Keratinocyte (primary cell): ENCODE measurements around the gene ENTPD7. TPM values are rescaled to one million over a fixed set of nuclear protein-coding genes. Genes with fewer than 3 reads are reported as not detected.

Experiments
- DNase-seq: peaks from one replicate; pipeline ENCODE4 v3.0.0-alpha.2; 2011; ENCODE audit warnings: low read depth, missing footprints, low spot score
- FAIRE-seq: peaks from 2 replicates; lab custom pipeline; 2011; peaks lifted over from hg19 to GRCh38; lab: Jason Lieb, UNC
- H2AFZ ChIP-seq: 2 replicates; pipeline ENCODE4 v1.6.0; 2012; ENCODE audit warnings: low read length, control low read depth, inconsistent platforms; ENCODE audit not compliant: control insufficient read depth
- H3K27ac ChIP-seq: 2 replicates; pipeline ENCODE4 v1.5.1; 2011; ENCODE audit warnings: low read length; ENCODE audit not compliant: control insufficient read depth, insufficient read depth
- H3K27me3 ChIP-seq: 3 replicates; pipeline ENCODE4 v1.6.0; 2011; ENCODE audit warnings: low read length; ENCODE audit not compliant: control insufficient read depth, insufficient read depth; ENCODE audit errors: extremely low read depth
- H3K36me3 ChIP-seq, 2 experiments: 2 replicates in 1 of 2; 3 replicates in 1 of 2; pipeline ENCODE4 v1.5.1; 2011; ENCODE audit warnings: low read length in 2 of 2, mild to moderate bottlenecking in 1 of 2; ENCODE audit not compliant: control insufficient read depth in 2 of 2, insufficient read depth in 2 of 2; ENCODE audit errors: extremely low read depth in 1 of 2
- H3K4me1 ChIP-seq: 3 replicates; pipeline ENCODE4 v1.5.1; 2011; ENCODE audit warnings: low read length; ENCODE audit not compliant: control insufficient read depth, insufficient read depth; ENCODE audit errors: extremely low read depth
- H3K4me2 ChIP-seq: 3 replicates; pipeline ENCODE4 v1.6.0; 2011; ENCODE audit warnings: low read depth, low read length; ENCODE audit not compliant: control insufficient read depth, insufficient read depth; ENCODE audit errors: extremely low read depth
- H3K4me3 ChIP-seq, 3 experiments: fragments of 200-600 bp in 1 of 3; sonication (generic) in 1 of 3; 2 replicates in 2 of 3; 3 replicates in 1 of 3; pipeline ENCODE4 v1.5.1; 2011 to 2016; ENCODE audit warnings: low read length in 3 of 3, mild to moderate bottlenecking in 3 of 3, control low read depth in 2 of 3, inconsistent platforms in 1 of 3, low read depth in 1 of 3, mixed read lengths in 1 of 3, mixed run types in 1 of 3, moderate library complexity in 1 of 3; ENCODE audit not compliant: control insufficient read depth in 2 of 3, insufficient read depth in 2 of 3; ENCODE audit errors: extremely low read depth in 1 of 3
- H3K79me2 ChIP-seq: 2 replicates; pipeline ENCODE4 v1.6.0; 2012; ENCODE audit warnings: low read length; ENCODE audit not compliant: control insufficient read depth, insufficient read depth
- H3K9ac ChIP-seq: 3 replicates; pipeline ENCODE4 v1.6.0; 2011; ENCODE audit warnings: low read length; ENCODE audit not compliant: control insufficient read depth, insufficient read depth; ENCODE audit errors: extremely low read depth
- H3K9me1 ChIP-seq: 3 replicates; pipeline ENCODE4 v1.6.0; 2011; ENCODE audit warnings: low read length; ENCODE audit not compliant: control insufficient read depth, insufficient read depth; ENCODE audit errors: extremely low read depth
- H3K9me3 ChIP-seq: 2 replicates; pipeline ENCODE4 v1.5.1; 2012; ENCODE audit warnings: low read depth, low read length; ENCODE audit not compliant: control insufficient read depth
- H4K20me1 ChIP-seq: 3 replicates; pipeline ENCODE4 v1.6.0; 2011; ENCODE audit warnings: low read length; ENCODE audit not compliant: control insufficient read depth, insufficient read depth; ENCODE audit errors: extremely low read depth
- EZH2 ChIP-seq: IDR thresholded peaks from one replicate; pipeline ENCODE4 v1.6.1; 2012; ENCODE audit warnings: inconsistent platforms, mild to moderate bottlenecking, low read length, moderate library complexity
- dilution Hi-C: fragments of 300-500 bp; cut with MboI; formaldehyde crosslinking; loops from one replicate; pipeline ENCODE4 v1.7.0; 2020; ENCODE audit warnings: low sequenced_read_pairs; ENCODE audit not compliant: extremely low pct_ligation_motif_present
- polyA minus RNA-seq, 3 experiments: library from RNA; depleted of rRNA, polyadenylated mRNA; stranded (reverse); fragments of >200 nt; gene quantifications; 1 replicate in 1 of 3; 2 replicates in 1 of 3; 3 replicates in 1 of 3; pipeline ENCODE4 v1.2.3, GENCODE V29; 2011
- polyA plus RNA-seq, 5 experiments: library from polyadenylated mRNA; depleted of rRNA in 3 of 5; stranded (reverse) in 3 of 5; stranded (forward) in 1 of 5; unstranded in 1 of 5; fragments of >200 nt; gene quantifications; 1 replicate in 1 of 5; 2 replicates in 3 of 5; 3 replicates in 1 of 5; pipeline versions ENCODE4 v1.2.1 to v1.2.3, GENCODE V29; 2011 to 2012; ENCODE audit warnings: missing spikeins in 2 of 5, low read depth in 1 of 5, low replicate concordance in 1 of 5
- TF ChIP-seq, protein P1 (sequence below), 3 experiments: IDR thresholded peaks in 1 of 3; conservative IDR thresholded peaks in 1 of 3; optimal IDR thresholded peaks in 1 of 3; 2 replicates in 2 of 3; 3 replicates in 1 of 3; pipeline versions ENCODE3 to v1.5.1; 2011; ENCODE audit warnings: low read length in 3 of 3, mild to moderate bottlenecking in 3 of 3, moderate library complexity in 2 of 3, control low read depth in 1 of 3, inconsistent platforms in 1 of 3; ENCODE audit not compliant: insufficient read depth in 2 of 3; ENCODE audit errors: extremely low read depth in 1 of 3

Gene ENTPD7, protein sequence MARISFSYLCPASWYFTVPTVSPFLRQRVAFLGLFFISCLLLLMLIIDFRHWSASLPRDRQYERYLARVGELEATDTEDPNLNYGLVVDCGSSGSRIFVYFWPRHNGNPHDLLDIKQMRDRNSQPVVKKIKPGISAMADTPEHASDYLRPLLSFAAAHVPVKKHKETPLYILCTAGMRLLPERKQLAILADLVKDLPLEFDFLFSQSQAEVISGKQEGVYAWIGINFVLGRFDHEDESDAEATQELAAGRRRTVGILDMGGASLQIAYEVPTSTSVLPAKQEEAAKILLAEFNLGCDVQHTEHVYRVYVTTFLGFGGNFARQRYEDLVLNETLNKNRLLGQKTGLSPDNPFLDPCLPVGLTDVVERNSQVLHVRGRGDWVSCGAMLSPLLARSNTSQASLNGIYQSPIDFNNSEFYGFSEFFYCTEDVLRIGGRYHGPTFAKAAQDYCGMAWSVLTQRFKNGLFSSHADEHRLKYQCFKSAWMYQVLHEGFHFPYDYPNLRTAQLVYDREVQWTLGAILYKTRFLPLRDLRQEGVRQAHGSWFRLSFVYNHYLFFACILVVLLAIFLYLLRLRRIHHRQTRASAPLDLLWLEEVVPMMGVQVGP
- 18.1 to 21.3 TPM (median 20.9 TPM) in 3 replicates for polyA plus RNA-seq
- 7.1 TPM for polyA plus RNA-seq (2011; ENCODE audit: low read depth)
- polyA plus RNA-seq (2011; cell fraction: cytosol; rRNA removed) = 7.8 and 12.1 TPM in 2 replicates
- 25.0 and 28.5 TPM in 2 replicates for polyA plus RNA-seq (2011; cell fraction: nucleus; rRNA removed)
- 7.4 and 12.1 TPM in 2 replicates for polyA plus RNA-seq (2012; ENCODE audit: low replicate concordance)
- polyA minus RNA-seq = 18.2 to 60.4 TPM (median 50.2 TPM) in 3 replicates
- 24.9 TPM for polyA minus RNA-seq (2011; cell fraction: cytosol; rRNA and poly(A)+ RNA removed)
- polyA minus RNA-seq (2011; cell fraction: nucleus; rRNA and poly(A)+ RNA removed) = 60.9 and 105 TPM in 2 replicates

DNA sequence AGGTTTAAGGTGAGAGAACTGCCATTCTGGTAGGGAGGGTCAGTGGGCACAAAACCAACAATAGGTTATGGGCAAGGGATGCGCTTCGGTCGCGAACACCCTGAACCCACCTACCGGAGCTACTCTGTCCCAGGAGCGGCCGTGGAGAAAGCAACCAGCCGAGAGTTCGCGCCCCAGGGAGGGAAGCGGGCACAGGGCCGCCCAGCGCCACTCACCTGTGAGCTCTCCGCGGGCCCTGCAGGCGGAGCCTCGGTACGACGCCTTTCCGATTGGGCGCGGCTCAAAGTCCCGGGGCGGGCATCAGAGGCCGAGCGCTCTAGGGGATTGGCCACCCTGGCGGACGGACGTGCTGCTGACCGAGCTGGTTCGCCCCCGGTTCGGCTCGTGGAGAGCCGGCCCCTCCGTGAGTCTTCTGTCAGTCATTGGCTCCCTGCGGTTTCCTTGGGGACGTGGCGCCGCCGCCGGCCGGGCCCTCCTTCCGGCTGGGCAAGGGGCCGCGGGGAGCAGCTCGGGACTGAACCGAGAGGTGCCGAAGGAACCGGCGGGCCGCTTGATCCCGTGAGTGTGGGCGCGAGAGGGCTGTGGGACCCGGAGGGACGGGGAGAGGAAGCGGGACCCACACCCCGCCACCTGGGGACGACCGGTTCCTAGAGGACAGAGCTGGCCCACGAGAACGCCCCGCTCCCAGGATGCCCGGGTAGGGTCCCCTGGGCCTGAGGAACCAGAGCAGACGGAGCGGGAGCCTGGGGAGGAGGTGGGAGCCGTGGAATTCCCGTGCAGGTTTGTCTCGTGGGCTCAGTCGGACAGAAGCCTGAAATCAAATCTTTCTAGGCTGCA, at the start of gene ENTPD7:
Gene ENTPD7 (plus strand): TSS at position 479 of the 837 bp plus-strand sequence. CDS start 448 bp downstream, outside the sequence.
- H3K4me3 ChIP-seq = peak within 1 kb of the TSS; percentile 87 to 99 (median 89)
- H3K9me3 ChIP-seq = no peaks in the 10 kb centered on the region
- peak within 1 kb of the TSS; percentile 64 for H2AFZ ChIP-seq
- TF ChIP-seq, protein P1, sequence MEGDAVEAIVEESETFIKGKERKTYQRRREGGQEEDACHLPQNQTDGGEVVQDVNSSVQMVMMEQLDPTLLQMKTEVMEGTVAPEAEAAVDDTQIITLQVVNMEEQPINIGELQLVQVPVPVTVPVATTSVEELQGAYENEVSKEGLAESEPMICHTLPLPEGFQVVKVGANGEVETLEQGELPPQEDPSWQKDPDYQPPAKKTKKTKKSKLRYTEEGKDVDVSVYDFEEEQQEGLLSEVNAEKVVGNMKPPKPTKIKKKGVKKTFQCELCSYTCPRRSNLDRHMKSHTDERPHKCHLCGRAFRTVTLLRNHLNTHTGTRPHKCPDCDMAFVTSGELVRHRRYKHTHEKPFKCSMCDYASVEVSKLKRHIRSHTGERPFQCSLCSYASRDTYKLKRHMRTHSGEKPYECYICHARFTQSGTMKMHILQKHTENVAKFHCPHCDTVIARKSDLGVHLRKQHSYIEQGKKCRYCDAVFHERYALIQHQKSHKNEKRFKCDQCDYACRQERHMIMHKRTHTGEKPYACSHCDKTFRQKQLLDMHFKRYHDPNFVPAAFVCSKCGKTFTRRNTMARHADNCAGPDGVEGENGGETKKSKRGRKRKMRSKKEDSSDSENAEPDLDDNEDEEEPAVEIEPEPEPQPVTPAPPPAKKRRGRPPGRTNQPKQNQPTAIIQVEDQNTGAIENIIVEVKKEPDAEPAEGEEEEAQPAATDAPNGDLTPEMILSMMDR (optimal IDR thresholded peaks at IDR 0.05 in 1 of 3, IDR thresholded peaks at IDR 0.05 in 1 of 3, conservative IDR thresholded peaks at IDR 0.05 in 1 of 3; ENCODE audit: extremely low read depth in 1 of 3, insufficient read depth in 2 of 3, low read length in 3 of 3) = peak in 2 of 3 experiments; percentile 0 to 39
- TF ChIP-seq EZH2 = no peak
- H3K4me1 ChIP-seq = peaks cover 62% of the 10 kb centered on the region
- H3K36me3 ChIP-seq = peaks cover 4 to 14% of the 10 kb centered on the region in 2 experiments
- H3K4me2 ChIP-seq = peak within 1 kb of the TSS; percentile 90
- no peaks in the 10 kb centered on the region for H3K9me1 ChIP-seq
- H3K27me3 ChIP-seq = no peaks in the 10 kb centered on the region
- H3K27ac ChIP-seq = peak within 1 kb of the TSS; percentile 95
- peak within 1 kb of the TSS; percentile 98 for H3K9ac ChIP-seq
- DNase-seq = peak; percentile 69
- H4K20me1 ChIP-seq = no peaks in the 10 kb centered on the region
- peaks cover 47% of the 10 kb centered on the region for H3K79me2 ChIP-seq
- dilution Hi-C loops = no loop called here
- peak; percentile 79 for FAIRE-seq

GRCh38 chr10:99610221-99610620, 49.1 kb upstream of the ENTPD7 start:
- Histone ChIP-seq H3K36me3 (peaks cover 20 to 35% of the 10 kb centered on the region in 2 experiments), H3K9ac (no peak overlapping the region), H3K4me2 (no peak overlapping the region), H3K27me3 (no peaks in the 10 kb centered on the region), H3K4me3 (no peak overlapping the region), H3K27ac (no peak overlapping the region), H3K9me3 (no peaks in the 10 kb centered on the region), H3K4me1 (no peaks in the 10 kb centered on the region), H2AFZ (no peak overlapping the region), H3K9me1 (no peaks in the 10 kb centered on the region), H3K79me2 (no peaks in the 10 kb centered on the region), H4K20me1 (no peaks in the 10 kb centered on the region)
- TF ChIP-seq, protein P1 (optimal IDR thresholded peaks at IDR 0.05 in 1 of 3, IDR thresholded peaks at IDR 0.05 in 1 of 3, conservative IDR thresholded peaks at IDR 0.05 in 1 of 3; ENCODE audit: extremely low read depth in 1 of 3, insufficient read depth in 2 of 3, low read length in 3 of 3) = no peak
- TF ChIP-seq EZH2 = no peak
- dilution Hi-C loops = loop anchor here (25.0 kb wide), 1 partner anchor 173 kb away; the partner anchor contains the start of gene GOT1
- no peak for DNase-seq
- no peak for FAIRE-seq
